ENCODE data around the gene IFT88.
"Not testable (repeated sequence)": the region's sequence is repeated elsewhere in the genome, so short reads cannot be mapped to it uniquely, and the experiment has no call there.

The IFT88 gene

DNA sequence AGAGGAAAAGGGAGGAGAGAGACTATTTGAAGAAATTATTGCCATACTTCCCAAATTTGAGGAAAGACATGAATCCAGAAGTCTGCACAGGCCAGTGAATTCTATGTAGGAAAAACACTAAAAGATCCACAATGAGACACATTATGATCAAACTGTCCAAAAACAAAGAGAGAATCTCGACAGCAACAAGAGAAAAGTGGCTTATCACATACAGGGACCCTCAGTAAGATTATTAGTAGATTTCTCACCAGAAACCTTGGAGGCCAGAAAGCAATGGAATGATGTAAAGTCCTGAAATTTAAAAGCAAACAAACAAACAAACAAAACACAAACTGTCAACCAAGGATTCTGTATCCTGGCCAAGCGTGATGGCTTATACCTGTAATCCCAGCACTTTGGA, 80.8 kb downstream of the IFT88 start:
- no peak for DNase-seq

GRCh38 chr13:20652946-20653345, 86.0 kb downstream of the IFT88 start:
- no peak for DNase-seq

DNA sequence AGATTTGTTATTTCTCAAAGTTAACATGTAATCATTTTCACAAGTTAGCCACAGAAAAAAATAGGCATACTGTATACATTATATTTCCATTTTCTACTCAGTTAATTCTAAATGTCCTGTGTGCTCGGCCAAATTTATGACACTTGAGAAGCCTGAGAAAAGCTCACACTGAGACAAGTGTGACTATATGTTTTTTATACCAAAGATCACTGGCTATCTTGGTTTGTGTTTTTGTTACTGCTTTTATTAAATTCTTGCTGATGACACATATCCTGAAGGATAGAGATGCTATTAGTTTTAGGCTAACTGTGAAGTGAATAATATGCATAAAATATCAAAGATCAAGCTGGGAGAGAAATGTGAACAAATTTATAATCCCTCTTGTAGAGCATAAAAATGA, 87.2 kb downstream of the IFT88 start:
- no peak for DNase-seq

DNA sequence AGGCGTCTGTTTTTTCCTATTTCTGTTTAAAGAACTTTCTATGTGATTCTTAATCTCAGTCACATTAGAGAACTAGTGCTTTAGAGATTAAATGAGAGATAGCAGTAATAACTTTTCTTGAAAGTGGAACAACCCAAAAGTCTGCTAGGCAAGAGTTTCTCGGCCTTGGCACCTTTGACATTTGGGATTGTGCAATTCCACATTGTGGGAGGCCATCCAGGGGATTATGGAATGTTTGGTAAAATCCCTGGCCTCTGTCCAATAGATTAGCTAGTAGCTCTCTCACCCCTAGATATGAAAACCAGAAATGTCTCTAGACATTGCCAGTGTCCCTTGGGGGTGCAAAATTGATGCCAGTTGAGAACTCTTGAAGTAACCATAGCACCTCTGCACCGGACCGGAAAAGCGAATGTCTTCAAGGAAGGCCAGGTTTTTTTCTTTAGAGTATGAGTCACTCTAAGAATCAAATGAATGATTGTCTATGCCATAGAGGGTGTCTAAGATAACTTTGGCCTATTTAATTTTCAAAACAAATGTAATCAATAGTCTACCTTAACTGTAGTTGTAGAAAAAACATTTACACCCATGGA, 91.6 kb downstream of the IFT88 start:
- no peak for DNase-seq

GRCh38 chr13:20664351-20664750, 97.4 kb downstream of the IFT88 start:
- DNase-seq, result no peak

DNA sequence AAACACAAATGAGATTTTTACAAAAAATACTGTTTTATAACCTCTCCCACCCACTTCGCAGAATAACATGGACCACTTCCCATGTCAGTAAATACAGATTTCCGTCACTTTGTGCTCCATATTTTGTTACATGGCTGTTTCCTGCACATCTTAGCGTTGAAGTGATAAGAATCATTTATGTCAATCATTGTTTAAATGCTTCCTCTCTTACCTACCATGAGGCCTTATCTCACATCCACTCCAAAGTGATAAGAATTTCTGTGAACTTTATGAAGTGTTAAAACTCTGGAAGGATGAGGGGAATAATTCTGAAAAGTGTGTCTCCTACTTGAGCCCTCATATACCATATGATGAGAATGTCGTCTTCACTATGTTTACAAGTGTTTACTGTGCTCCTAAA, 100.0 kb downstream of the IFT88 start:
- no peak for DNase-seq

- DNase-seq, result no peak
Observed at GRCh38 chr13:20667857-20668437, 101.0 kb downstream of the IFT88 start.

DNA sequence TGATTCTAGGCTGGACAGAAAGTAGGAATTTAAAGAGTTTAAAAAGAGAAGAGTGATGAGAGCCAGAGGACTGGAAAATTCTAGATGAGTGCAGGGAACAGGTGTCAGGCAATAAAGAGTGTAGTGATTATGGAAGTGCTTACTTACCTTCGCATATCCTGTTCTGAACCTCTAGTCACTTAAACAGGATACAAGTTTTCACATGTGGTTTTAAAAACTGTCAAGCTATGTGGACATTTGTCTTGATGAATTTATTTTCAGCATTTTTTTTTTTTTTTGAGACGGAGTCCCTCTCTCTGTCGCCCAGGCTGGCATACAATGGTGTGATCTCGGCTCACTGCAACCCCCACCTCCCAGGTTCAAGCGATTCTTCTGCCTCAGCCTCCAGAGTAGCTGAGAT, 102.2 kb downstream of the IFT88 start:
- peak in 1 of 5 donors; percentile 15 for DNase-seq

DNA sequence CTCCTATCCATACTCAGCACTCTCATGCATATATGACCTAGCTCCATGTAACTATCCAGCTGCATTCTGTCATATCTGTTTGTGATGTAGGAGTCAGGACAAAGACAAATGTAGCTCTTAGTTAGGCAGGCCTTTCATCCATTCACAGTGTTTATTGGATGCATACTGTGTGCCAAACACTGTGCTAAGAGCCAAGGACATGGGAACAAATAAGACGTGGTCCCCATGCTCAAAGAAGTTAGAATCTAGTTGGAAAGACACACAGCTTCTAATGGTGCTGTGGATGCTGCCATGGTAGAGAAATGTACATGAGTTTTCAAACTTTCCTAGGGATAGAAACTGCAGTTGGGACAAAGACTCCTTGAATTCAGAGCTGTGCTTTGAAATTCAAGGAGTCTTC, 104.8 kb downstream of the IFT88 start:
- no peak for DNase-seq

- DNase-seq, result no peak
Observed at GRCh38 chr13:20672772-20673171, 105.8 kb downstream of the IFT88 start.

DNA sequence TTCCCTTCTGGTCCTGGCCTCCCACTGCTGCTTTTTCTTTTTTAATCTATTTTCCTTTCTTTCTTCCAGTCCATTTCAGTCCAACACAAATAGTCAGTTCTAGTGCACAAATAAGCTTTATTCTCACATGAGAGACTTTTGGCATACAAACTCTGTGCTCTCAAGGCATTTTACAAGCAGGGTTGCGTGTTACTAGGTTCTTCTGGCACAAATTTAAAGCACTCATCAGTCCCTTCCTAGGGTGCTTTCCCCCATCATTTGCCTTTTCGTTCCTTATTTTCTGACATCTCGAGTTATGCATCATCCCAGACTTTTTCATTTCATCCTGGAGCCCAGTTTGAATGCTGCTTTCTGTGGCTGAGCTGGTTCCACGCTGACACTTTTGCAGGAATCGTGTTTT, 106.8 kb downstream of the IFT88 start:
- no peak for DNase-seq

GRCh38 chr13:20676213-20676612, 109.3 kb downstream of the IFT88 start:
- DNase-seq, result no peak

GRCh38 chr13:20678606-20679005, 111.6 kb downstream of the IFT88 start:
- DNase-seq, result not testable (repeated sequence)

- DNase-seq, result no peak
Observed at GRCh38 chr13:20679879-20680278, 112.9 kb downstream of the IFT88 start.

GRCh38 chr13:20680416-20681080, 113.6 kb downstream of the IFT88 start:
- DNase-seq, result no peak

DNA sequence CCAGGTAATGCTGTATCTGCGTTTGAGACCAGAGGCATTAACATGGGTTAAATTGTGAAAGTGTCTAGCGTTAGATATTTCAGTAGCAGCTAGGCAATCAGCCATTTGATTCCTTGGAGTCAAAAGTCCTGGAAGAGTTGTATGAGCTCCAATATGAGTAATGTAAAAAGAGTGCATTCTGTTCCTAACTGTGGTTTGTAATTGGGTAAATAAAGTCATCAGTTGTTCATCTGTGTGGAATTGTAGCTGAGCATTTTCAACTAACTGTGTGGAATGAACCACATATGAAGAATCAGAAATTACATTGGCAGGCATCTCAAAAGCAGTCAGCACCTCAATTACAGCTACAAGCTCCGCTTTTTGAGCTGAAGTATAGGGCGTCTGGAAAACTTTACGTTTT, 114.5 kb downstream of the IFT88 start:
- not testable (repeated sequence) for DNase-seq

GRCh38 chr13:20682061-20682460, 115.1 kb downstream of the IFT88 start:
- no peak for DNase-seq

DNA sequence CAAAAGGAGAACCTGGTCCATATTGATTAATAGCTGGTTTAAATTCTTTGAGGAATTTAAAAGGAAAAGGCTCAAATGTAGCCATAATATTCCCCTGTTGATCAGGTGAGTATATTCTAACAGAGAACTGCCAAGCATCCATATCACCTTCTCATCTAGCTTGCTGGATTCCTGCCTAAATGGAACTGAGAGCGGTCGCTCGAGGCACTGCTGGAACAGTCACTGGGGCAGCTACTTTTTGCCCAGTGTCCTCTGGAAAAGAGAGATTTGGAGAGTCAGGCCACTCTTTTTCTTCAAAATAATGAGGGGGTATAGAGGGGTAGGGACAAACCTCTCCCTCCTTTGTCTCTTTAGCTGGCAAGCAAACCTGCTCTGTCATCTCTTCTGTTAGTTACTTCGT, 117.1 kb downstream of the IFT88 start:
- DNase-seq, result no peak

DNA sequence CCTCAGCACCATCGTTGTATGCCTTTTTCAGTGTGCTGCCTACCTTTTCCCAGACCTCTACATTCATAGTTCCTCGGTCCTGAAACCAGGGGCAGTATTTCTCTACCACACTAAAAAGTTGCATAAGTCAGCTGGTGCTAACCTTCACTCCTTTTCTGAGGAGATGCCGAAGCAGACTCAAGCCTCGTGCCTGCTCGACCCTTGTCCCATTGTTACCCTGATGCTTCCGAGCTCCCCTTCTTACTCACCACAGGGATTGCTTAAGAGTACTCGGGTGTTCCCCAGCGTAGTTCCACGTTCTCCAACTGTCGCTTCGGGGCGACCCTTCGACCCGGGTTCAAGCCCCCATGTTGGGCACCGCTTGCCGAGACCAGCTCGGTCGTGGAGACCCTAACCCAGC, 117.6 kb downstream of the IFT88 start:
- DNase-seq, result no peak

GRCh38 chr13:20685092-20685491, 118.1 kb downstream of the IFT88 start:
- no peak for DNase-seq

GRCh38 chr13:20686167-20686566, 119.2 kb downstream of the IFT88 start:
- no peak for DNase-seq

DNA sequence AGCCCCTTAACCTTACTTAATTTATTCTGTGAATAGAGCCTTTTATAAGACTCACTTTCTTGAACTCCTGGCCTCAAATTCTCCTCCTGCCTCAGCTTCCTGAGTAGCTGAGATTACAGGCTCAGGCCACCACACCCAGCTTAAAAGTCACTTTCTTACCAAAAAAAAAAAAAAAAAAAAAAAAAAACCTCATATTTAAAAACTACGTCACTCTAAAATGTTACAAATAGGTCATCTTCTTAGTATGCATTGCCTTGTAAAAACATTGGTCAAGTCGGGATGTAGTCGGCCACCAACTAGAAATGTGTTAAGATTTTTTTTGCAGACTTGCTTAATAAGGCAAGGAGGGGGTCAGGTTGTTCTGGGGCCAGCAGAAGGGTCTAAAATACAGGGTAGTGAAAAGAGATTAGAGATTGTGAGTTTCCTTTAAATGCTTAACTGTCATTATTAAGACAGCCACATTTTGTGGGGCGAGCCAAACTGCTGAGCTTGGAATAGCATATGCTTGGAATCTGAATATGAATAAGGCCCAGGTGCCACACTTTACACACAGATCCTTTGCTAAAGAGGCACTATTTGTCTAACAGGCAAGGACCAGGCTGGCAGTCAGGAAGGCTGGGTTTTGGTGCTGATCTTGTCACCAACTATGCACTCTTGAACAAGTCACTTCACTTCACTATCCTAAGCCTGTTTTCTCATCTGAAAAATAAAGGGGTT, 120.1 kb downstream of the IFT88 start:
- DNase-seq, result no peak

GRCh38 chr13:20689291-20689690, 122.3 kb downstream of the IFT88 start:
- DNase-seq, result no peak

GRCh38 chr13:20691616-20692015, 124.7 kb downstream of the IFT88 start:
- no peak for DNase-seq

Data from T-helper 1 cell (primary cell).